Ramos (cell line): ENCODE data around the gene PGK2.

Experiments
- in situ Hi-C: fragments of 300-500 bp; cut with MboI; formaldehyde crosslinking; loops from one replicate; pipeline ENCODE4 v1.14.3; 2022; ENCODE audit warnings: low sequenced_read_pairs; ENCODE audit not compliant: unreplicated experiment

PGK2 gene

GRCh38 chr6:49743429-49743828 is 43.7 kb downstream of the PGK2 start:
- in situ Hi-C loops: no loop called here

DNA sequence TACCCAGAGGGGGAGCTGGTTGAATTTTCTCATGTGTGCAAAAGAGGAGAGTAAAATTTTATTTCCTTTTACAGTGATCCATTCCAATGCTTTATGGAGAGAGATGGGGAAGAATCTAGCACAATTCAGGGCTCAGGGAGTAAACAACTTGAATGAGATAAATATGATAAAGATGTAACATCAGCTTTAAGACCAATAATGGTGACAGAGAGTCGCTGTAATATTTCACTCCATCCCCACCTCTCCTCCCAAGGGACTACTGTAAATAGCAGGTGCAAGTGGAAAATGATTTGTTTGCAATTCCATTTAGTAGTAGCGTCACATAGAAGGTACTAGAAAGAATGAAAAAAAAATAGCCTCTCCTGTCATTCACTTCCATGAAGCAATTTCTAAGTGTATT is 47.7 kb downstream of the PGK2 start:
- in situ Hi-C loops: no loop called here

DNA sequence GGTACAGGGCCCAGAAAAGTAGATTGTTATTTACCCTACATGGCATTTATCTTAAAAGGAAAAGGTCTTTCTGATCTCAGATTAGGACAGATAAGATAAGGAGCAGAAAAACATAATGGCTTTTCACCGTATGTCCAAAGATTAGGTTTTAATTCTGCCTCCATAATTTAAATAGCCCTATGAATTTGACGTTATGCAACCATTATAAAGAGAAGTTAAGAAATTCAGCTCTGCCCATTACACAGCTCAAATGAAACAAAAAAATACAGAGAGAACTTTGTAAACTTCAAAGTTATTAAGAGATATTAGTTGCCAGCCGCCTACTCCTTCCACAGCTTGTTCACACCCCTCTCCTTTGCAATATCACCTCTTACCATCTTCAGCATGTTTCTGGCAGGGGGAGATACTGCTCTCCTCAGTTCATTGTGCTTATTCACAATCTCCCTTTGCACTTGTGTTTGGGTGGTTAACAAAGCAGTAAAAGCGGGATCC is 51.0 kb downstream of the PGK2 start:
- in situ Hi-C loops: no loop called here
